ENCODE data around the gene ACTN4. TPM values are rescaled to one million over a fixed set of nuclear protein-coding genes. Genes with fewer than 3 reads are reported as not detected.

ACTN4 gene
- total RNA-seq, 1 experiment from 2014 or later = 615 TPM

DNA sequence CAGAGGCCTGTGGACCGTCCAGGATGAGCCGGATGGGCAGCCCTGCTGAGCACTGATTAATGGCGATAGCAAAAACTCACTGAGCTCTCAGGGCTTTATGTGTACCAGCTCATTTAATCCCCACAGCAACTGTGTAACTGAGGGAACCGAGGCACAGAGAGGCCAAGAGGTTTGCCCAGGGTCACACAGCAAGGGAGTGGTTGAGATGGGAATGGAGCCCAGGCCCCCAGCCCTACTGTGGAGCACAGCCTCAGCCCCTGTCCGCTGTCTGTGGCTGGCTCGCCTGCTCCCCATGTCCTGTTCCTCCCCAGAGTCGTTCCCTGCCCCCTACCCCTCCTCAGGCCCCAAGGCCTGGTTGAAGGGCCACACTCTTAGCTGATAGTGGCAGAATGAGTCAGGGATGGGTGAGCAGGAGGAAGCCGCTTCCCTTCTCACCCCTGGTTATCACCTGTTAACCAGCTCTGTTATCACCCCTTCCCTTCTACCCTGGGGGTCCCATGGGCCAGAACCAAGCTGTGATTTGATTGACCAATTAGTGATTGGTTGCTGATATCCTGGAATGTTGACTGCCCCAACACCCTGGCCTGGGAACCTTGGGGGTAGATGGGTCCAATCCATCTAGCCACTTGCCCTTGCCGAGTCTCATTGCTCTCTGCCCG, 75.6 kb downstream of the ACTN4 start:
- no peak for DNase-seq (ENCODE audit: low read depth)

DNA sequence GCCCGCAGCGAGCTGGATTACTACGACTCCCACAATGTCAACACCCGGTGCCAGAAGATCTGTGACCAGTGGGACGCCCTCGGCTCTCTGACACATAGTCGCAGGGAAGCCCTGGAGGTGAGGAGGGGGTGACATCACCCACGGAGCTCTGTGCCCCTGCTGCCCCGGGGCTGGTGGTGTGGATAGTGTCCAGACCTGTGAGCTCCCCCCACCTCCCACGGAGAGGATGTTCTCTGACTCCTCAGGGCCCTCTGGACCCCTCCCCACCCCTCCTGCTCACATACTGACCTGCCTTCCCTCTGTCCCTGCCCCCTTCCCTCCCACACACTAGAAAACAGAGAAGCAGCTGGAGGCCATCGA, 76.1 kb downstream of the ACTN4 start:
- DNase-seq (ENCODE audit: low read depth) = no peak

DNA sequence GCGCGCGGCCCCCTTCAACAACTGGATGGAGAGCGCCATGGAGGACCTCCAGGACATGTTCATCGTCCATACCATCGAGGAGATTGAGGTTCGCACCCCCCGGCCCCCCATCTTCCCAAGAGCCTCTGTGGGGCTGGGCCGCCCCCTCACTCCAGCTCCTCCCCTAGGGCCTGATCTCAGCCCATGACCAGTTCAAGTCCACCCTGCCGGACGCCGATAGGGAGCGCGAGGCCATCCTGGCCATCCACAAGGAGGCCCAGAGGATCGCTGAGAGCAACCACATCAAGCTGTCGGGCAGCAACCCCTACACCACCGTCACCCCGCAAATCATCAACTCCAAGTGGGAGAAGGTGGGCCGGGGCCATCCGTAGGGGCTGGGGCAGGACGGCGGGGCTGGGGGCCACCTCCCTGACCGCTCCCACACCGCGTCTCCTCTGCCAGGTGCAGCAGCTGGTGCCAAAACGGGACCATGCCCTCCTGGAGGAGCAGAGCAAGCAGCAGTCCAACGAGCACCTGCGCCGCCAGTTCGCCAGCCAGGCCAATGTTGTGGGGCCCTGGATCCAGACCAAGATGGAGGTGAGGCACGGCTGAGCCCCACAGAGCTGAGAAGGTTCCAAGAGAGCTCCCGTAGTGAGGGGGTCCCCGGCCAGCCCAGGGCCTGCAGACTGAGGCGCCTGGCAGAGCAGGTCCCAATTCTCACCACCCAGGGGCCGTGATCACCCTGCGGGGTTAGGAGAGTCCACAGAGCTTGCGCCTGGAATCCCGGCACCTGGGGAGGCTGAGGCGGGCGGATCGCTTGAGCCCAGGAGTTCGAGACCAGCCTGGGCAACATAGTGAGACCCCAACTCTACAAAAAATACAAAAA, 76.8 kb downstream of the ACTN4 start:
- DNase-seq (ENCODE audit: low read depth) = no peak

DNA sequence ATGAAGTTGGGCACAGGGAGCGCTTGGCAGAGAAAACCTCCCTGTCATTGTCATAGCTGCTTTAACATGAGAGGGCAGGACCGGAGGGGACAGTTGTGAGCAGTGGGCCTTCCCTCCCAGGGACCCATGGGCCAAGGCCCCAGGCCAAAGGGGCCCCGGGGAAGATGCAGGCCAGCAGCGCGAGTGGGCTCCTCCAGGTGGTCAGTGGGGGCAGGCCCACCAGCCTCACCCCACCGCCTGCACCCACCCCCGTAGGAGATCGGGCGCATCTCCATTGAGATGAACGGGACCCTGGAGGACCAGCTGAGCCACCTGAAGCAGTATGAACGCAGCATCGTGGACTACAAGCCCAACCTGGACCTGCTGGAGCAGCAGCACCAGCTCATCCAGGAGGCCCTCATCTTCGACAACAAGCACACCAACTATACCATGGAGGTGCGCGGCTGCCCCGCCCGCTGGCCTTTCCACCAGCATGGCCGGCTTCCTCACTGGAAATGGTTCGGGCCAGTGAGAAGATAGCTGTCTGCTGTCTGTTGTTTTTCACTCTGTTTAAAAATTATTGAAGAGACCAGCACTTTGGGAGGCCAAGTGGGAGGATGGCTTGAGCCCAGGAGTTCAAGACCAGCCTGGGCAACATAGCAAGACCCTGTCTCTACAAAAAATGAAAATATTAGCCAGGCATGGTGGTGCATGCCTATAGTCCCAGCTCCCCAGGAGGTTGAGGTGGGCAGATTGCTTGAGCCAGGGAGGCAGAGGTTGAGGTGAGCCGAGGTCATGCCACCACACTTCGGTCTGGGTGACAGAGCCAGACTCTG, 78.2 kb downstream of the ACTN4 start:
- DNase-seq (ENCODE audit: low read depth) = no peak

DNA sequence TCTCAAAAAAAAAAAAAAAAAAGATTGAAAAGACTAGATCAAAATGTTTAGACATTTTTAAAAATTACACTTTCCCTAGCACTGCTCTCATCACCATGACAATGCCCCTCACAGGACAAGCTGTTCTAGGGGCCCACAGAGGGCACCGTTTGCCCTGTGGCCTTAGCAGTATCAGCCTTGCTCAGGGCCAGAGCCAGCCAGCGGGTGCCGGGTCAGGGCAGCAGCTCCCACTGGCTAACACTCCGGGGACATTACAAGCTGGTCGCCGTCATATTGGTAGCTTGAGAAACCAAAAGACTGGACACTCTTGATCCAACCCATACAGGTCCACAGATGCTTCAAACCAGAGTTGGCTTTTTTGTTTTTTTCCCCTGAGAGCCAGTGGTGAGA, 78.8 kb downstream of the ACTN4 start:
- no peak for DNase-seq (ENCODE audit: low read depth)

DNA sequence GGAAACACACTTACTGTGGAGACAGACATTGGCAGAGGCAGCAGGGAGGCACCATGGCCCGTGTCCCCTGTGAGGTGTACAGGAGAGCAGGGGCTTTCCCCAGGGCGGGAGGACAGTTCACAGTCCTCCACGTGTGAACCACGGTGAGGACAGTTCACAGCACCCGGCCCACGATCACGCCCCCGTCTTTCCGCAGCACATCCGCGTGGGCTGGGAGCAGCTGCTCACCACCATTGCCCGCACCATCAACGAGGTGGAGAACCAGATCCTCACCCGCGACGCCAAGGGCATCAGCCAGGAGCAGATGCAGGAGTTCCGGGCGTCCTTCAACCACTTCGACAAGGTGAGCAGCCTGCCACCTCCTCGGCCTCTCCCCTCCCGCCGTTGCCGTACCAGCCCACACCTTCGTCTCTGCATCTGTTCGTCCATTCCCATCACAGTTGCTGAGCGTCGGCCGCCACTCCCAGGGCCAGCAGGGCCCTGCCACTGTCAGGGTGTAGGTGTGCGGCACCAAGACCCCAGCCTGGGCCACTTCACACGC, 79.4 kb downstream of the ACTN4 start:
- DNase-seq (ENCODE audit: low read depth) = no peak

DNA sequence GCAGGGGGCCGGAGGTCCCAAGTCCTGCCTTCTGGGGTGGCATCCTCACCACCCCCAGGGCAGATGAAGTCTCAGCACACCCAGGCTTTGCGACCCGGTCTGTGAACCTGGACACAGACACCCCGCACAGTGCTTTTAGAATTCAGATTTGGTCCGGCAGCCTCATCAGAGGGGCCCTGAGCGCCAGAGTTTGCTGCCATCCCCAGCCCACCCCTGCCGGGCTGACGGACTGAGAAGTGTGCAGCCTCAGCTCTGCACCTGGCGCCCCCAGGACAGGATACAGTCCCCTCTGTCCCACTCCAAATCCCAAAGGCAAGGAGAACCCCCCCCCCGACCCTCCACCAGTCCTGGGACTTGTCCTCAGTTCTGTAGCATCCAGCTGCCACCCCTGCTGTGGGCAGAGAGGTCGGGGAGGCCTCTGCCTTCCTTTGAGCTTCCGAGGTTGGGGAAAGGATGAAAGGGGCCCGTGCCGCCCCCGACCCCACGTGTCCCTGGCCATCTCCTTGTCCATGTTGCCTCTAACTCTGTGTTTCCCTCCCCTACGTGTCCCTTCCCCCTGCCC, 79.9 kb downstream of the ACTN4 start:
- no peak for DNase-seq (ENCODE audit: low read depth)

DNA sequence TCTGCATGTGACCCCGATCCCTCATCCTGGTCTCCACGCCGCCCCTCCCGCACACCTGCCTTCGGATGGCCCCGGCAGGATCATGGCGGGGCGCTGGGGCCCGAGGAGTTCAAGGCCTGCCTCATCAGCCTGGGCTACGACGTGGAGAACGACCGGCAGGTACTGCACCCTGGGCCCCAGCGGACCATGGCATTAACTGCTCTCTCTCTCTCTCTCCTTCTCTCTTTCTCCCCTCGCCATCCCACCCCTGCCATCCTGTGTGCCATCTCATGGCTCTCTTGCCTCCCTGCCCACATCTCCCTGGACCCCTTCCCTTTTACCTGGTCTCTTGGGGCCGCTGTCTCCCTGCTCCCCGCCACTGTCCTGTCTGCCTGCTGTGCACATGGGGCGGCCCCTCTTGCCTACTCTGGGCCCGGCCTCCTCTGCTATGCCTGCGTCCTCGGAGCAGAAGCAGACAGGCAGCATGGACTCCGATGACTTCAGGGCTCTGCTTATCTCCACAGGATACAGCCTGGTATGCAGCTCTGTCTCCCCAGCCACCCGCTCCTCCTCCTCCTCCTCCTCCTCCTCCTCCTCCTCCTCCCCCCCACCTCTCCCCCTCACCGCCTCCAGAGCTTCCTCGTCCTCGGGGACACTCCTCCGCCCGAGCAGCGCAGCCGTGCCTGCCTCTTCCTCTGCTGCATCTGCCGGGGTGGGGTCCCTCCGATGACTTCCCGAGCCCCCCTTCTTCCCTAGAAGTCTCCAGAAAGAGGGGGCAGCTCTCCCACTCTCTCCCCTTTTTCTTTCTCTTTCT, 80.6 kb downstream of the ACTN4 start:
- DNase-seq (ENCODE audit: low read depth) = no peak

DNA sequence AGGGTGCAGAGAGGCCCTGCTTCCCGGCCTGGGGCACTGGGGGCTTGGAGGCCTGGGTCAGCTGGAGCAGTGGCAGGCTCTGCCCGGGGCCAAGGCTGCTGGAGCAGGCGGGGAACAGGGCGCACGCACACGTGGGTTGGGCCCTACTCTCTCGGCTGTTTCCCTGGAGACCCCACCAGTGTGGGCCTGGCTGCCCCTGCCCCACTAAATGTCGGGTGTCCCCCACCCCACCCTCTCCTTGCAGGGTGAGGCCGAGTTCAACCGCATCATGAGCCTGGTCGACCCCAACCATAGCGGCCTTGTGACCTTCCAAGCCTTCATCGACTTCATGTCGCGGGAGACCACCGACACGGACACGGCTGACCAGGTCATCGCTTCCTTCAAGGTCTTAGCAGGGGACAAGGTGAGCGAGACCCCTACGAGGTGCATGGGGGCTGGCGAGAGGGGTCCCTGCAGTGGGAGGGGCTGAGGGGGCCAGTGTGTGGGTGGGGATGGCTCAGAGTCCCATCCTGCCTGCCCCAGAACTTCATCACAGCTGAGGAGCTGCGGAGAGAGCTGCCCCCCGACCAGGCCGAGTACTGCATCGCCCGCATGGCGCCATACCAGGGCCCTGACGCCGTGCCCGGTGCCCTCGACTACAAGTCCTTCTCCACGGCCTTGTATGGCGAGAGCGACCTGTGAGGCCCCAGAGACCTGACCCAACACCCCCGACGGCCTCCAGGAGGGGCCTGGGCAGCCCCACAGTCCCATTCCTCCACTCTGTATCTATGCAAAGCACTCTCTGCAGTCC, 81.5 kb downstream of the ACTN4 start:
- no peak for DNase-seq (ENCODE audit: low read depth)

DNA sequence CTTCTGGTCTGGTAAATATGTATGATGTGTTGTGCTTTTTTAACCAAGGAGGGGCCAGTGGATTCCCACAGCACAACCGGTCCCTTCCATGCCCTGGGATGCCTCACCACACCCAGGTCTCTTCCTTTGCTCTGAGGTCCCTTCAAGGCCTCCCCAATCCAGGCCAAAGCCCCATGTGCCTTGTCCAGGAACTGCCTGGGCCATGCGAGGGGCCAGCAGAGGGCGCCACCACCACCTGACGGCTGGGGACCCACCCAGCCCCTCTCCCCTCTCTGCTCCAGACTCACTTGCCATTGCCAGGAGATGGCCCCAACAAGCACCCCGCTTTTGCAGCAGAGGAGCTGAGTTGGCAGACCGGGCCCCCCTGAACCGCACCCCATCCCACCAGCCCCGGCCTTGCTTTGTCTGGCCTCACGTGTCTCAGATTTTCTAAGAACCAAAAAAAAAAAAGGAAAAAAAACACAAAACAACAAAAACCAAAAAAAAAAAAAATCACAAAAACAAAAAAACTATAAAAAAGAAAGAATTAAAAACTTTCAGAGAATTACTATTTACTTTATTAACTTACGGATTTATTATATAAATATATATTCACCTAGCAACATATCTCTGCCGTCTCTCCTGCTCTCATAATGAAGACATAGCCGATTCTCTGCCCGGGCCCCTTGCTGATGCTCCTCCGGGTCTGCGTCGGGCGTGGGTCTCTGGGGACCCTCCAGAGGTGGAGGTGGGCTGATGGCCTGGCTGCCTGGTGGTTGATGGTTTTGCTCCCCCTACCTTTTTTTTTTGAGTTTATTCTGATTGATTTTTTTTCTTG, 82.4 kb downstream of the ACTN4 start:
- DNase-seq (ENCODE audit: low read depth) = peak; percentile 52

DNA sequence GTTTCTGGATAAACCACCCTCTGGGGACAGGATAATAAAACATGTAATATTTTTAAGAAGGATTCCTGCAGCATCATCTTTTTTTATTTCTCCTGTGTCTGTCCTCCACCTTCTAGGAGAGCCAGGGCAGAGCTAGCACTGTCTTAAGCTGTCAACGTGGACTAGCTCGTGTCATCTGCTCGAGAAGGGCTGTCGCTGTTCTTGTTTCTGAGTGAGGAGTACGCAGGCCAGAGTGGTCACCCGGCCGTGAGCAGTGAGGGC, 83.0 kb downstream of the ACTN4 start:
- DNase-seq (ENCODE audit: low read depth) = no peak

DNA sequence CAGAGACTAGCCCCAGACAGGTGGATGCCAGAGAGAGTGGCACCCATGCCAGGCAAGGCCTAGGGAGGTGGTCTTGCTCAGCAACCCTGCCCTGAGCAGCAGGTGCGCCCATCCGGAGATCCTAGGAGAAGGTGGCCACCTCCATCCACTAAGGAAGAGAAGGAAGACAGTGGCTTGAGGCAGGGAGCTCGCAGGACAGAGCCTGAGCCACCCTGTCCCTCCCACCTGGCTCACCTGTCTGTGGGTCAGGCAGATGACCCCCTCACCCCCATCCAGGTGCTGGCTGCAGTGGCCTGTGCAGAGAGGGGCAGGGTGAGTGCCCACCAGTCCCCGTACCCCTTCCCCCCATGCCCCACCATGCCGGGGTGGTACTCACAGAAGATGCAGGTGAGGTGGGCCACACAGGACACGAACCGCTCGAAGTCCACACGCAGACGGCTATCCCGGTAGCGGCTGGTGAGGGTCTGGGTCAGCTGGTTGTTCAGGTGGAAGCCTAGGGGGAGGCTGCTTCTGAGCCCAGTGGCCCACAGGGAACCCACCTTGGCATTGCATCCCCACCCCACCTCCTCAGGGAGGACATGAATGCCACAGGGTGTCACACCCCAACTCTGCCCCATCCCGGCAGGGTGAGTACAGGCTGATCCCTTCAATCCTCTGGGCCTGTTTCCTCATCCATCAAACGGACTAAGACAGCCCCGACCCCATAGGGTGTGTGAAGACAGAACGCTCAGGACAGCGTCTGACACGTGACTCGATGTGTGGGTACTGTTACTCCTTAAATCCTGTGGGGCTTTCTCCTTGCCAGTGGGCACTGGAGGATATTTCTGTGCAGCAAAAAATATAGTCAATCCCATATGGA, 83.5 kb downstream of the ACTN4 start:
- no peak for DNase-seq (ENCODE audit: low read depth)

DNA sequence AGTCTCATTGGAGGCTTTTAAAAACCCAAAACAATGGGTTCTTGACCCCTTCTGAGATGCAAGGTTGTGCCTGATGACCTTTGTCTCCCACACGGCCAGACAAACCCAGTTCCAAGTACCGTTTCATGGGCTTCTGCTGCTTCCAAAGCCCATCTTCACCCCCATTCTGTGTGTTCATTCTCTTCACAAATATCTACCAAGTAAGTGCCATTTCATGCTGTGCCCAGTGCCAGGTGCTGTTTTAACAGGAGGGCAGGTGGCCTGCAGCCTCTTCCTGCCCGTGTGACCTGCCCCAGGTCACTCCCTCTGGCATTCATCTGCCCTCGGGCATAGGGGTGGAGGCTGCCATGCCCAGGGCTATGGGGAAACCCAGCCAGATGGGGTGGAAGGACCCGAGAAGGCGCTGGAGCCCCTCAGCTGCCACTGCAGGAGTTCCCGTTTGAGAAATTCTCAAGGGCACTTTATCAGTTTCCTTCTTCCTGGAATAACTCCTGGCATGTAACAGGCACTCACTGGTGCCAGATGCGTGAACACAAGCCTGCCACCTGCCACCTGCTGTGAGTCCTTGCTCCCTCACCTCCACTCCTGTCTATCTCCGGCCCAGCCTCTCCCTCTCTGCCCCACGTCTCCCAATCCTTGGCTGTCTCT, 84.3 kb downstream of the ACTN4 start:
- DNase-seq (ENCODE audit: low read depth) = no peak

DNA sequence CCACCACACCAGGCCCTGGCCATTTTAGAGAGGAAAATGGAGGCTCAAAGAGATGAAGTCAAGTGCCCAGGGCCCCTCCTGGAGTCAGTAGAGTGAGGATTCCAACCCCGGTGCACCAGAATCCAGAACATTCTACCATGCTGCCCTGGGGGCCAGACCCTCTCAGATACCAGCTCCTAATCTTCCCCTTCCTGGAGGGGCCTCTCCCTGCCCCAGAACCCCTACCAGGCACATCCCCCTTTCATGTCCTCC, 85.7 kb downstream of the ACTN4 start:
- DNase-seq (ENCODE audit: low read depth) = no peak

DNA sequence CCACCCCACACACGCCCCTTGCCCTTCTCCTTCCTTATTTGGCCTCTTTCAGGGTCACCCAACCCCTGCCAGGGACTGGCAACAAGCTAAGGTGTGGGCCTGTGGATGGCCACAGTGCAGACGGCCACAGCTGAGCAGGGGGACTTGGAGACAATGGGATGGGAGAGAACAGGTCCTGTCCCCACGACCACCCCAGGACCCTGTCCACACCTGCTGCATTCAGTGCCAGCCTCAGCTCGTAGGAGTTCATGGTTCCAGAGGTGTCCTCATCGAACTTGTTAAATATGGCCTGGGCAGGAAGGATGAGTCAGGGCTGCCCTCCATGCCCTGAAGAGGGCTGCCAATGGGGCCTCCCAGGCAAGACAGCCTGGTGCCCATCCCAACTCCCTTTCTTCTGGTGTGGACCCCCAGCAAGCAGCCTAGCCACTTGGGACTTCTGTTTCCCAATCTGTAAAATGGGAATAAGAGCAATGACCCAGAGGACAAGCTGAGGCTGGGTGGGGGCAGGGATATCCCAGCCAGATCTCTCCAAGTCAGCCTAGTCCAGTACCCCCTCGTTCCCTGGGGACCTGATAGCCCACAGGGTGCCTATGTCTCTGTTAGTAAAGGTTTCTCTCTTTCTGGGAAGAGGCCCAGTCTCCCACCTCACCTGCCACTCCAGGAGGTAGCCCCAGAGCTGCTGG, 86.2 kb downstream of the ACTN4 start:
- DNase-seq (ENCODE audit: low read depth) = peak; percentile 60

DNA sequence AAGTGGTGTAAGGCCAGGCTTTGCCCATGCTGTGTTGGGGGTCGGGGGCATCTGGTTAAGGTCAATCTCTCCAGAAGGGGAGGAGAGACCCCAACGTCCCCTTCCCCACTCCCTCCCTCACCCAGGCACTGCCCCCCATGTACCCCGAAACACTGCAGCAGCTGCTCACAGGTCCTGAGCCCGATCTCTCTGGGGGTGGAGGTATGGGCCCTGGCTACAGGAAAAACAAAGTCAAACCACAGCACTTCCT, 86.7 kb downstream of the ACTN4 start:
- DNase-seq (ENCODE audit: low read depth) = no peak

DNA sequence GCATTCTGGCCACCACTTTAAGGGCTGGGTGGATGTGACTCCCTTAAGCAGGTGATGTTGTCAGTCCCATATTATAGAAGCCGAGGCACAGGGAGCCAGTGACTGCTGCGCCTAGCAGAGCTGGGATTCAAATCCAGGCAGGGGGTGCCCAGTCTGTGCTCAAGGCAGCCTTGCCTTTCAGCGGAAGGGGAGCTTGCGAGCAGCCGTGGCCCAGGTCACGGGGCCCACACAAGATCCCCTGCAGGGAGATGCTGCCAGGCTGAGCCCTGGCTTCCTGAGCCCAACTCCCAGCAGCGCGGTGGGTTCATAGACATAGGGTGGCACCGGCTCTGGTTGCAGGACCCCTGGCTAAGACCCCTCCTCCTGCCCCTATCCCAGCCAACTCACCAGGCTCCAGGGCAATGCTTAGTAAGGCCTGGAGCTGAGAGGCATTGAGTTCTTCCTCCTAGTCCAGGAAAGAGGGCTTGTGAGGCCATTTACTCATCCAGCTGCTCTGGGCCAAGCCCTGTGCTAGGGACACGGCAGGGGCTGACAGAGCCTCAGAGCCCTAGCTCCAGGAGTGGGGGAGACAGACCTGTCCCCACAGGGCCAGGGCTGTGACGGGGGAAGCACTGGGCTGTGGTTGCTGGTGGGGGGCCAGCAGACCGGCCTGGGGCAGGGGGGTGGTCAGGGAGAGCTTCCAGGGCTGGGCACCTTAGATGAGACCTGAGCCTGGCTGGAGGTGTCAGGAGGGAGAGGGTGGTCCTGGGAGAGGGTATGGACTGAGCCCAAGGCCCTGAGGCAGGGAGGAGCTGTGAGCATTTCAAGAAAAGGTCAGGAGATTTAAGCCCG, 87.2 kb downstream of the ACTN4 start:
- DNase-seq (ENCODE audit: low read depth) = peak; percentile 63

All from HT1080 (cell line).